GM23338 (cell line): ENCODE results near the gene VEPH1. TPM values are rescaled to one million over a fixed set of nuclear protein-coding genes. Genes with fewer than 3 reads are reported as not detected.

ENCODE experiments used
- ATAC-seq: fragments of 200-7000 bp; cut with Tn5 transposase; 3 replicates; pipeline ENCODE4 v1.9.1; 2020
- DNase-seq: peaks from one replicate; pipeline ENCODE4 v3.0.0-alpha.2; 2015; ENCODE audit warnings: low spot score
- H2AFZ ChIP-seq: fragments of 200-600 bp; sonication (generic); 2 replicates; pipeline ENCODE4 v1.8.0; 2016; ENCODE audit warnings: antibody characterized with exemption, mild to moderate bottlenecking, moderate library complexity
- H3F3A ChIP-seq: fragments of 200-600 bp; sonication (generic); replicated peaks from 2 replicates; pipeline ENCODE4 v1.8.0; 2017; ENCODE audit warnings: antibody characterized with exemption, mixed run types, low read depth
- H3K27ac ChIP-seq: fragments of 200-600 bp; sonication (generic); 2 replicates; pipeline ENCODE4 v1.6.1; 2016; ENCODE audit warnings: low read depth
- H3K27me3 ChIP-seq: fragments of 200-600 bp; sonication (generic); 2 replicates; pipeline ENCODE4 v1.8.0; 2016; ENCODE audit warnings: mild to moderate bottlenecking, mixed run types, moderate library complexity; ENCODE audit not compliant: insufficient read depth
- H3K36me3 ChIP-seq: fragments of 200-600 bp; sonication (generic); 2 replicates; pipeline ENCODE4 v1.8.0; 2016; ENCODE audit warnings: mild to moderate bottlenecking; ENCODE audit not compliant: insufficient read depth
- H3K4me1 ChIP-seq: fragments of 200-600 bp; sonication (generic); 2 replicates; pipeline ENCODE4 v1.8.0; 2016; ENCODE audit warnings: mild to moderate bottlenecking, moderate library complexity; ENCODE audit not compliant: insufficient read depth
- H3K4me2 ChIP-seq: fragments of 200-600 bp; sonication (generic); 2 replicates; pipeline ENCODE4 v1.7.1; 2017; ENCODE audit warnings: mixed run types
- H3K4me3 ChIP-seq: fragments of 200-600 bp; sonication (generic); 2 replicates; pipeline ENCODE4 v1.6.1; 2016; ENCODE audit warnings: mixed run types
- H3K79me2 ChIP-seq: fragments of 200-600 bp; sonication (generic); replicated peaks from 2 replicates; pipeline ENCODE4 v1.8.0; 2017; ENCODE audit warnings: mild to moderate bottlenecking; ENCODE audit not compliant: insufficient read depth
- H3K9me2 ChIP-seq: fragments of 200-600 bp; sonication (generic); 2 replicates; pipeline ENCODE4 v1.8.0; 2017; ENCODE audit not compliant: insufficient read depth
- H4K20me1 ChIP-seq: fragments of 200-600 bp; sonication (generic); replicated peaks from 2 replicates; pipeline ENCODE4 v1.8.0; 2017; ENCODE audit warnings: mild to moderate bottlenecking; ENCODE audit not compliant: insufficient read depth
- H3K27ac Mint-ChIP-seq: 2 replicates; pipeline ENCODE4 v1.8.0; 2020; ENCODE audit warnings: inconsistent platforms, mild to moderate bottlenecking, moderate library complexity, mixed read lengths
- H3K27me3 Mint-ChIP-seq: 3 replicates; pipeline ENCODE4 v1.8.0; 2022; ENCODE audit warnings: low read depth, mild to moderate bottlenecking, moderate library complexity, mixed read lengths, inconsistent platforms; ENCODE audit not compliant: insufficient read depth, poor library complexity
- H3K36me3 Mint-ChIP-seq: 3 replicates; pipeline ENCODE4 v1.8.0; 2021; ENCODE audit warnings: low read depth, mild to moderate bottlenecking, inconsistent platforms, moderate library complexity, mixed read lengths
- H3K4me1 Mint-ChIP-seq: 3 replicates; pipeline ENCODE4 v1.8.0; 2020; ENCODE audit warnings: mild to moderate bottlenecking, inconsistent platforms, mixed read lengths
- H3K4me3 Mint-ChIP-seq: 3 replicates; pipeline ENCODE4 v1.8.0; 2021; ENCODE audit warnings: moderate library complexity, mild to moderate bottlenecking, inconsistent platforms, mixed read lengths
- H3K9me3 Mint-ChIP-seq: 3 replicates; pipeline ENCODE4 v1.8.0; 2020; ENCODE audit warnings: moderate library complexity, mild to moderate bottlenecking, inconsistent platforms, mixed read lengths
- CREB1 ChIP-seq: fragments of 250-450 bp; sonication (Bioruptor Pico); IDR thresholded peaks from 2 replicates; pipeline ENCODE4 v1.5.0; 2020; ENCODE audit warnings: low read depth, mild to moderate bottlenecking, moderate library complexity
- EZH2 ChIP-seq: fragments of 200-600 bp; sonication (generic); IDR thresholded peaks from one replicate; pipeline ENCODE4 v1.8.0; 2017; ENCODE audit warnings: antibody characterized with exemption, mild to moderate bottlenecking, low read depth; ENCODE audit not compliant: unreplicated experiment
- EZH2phosphoT487 ChIP-seq: fragments of 200-600 bp; sonication (generic); IDR thresholded peaks from one replicate; pipeline ENCODE4 v1.8.1; 2018; ENCODE audit warnings: antibody characterized with exemption; ENCODE audit not compliant: unreplicated experiment
- JUNB ChIP-seq: IDR thresholded peaks from one replicate; pipeline ENCODE4 v1.6.1; 2016; ENCODE audit warnings: antibody characterized with exemption; ENCODE audit not compliant: unreplicated experiment
- NANOG ChIP-seq: IDR thresholded peaks from 2 replicates; pipeline ENCODE4 v1.6.1; 2016; ENCODE audit warnings: antibody characterized with exemption, borderline replicate concordance
- STAT1 ChIP-seq: IDR thresholded peaks from one replicate; pipeline ENCODE4 v1.6.1; 2016; ENCODE audit warnings: antibody characterized with exemption; ENCODE audit not compliant: unreplicated experiment
- ZNF331 ChIP-seq: fragments of 250-450 bp; sonication (Bioruptor Pico); IDR thresholded peaks from 2 replicates; pipeline ENCODE4 v1.5.0; 2020; ENCODE audit warnings: low read depth, mild to moderate bottlenecking, moderate library complexity
- polyA plus RNA-seq: library from polyadenylated mRNA; unstranded; fragments of >200 nt; fragmentation: Nextera tagmentation; extraction: Ambion mirVana; gene quantifications from 2 replicates; pipeline ENCODE4 v1.2.1, GENCODE V29; 2016
- total RNA-seq: library from RNA; depleted of rRNA; stranded (reverse); fragments of >200 nt; shearing (Covaris generic); gene quantifications from 2 replicates; pipeline ENCODE4 v1.2.3, GENCODE V29; 2014
- TF ChIP-seq, protein P1 (sequence below): fragments of 250-450 bp; sonication (Bioruptor Pico); IDR thresholded peaks from 2 replicates; pipeline ENCODE4 v1.5.0; 2020; ENCODE audit warnings: mild to moderate bottlenecking, moderate library complexity
- TF ChIP-seq, protein P2 (sequence below), 2 experiments: fragments of 200-600 bp in 1 of 2; sonication (generic) in 1 of 2; conservative IDR thresholded peaks; 2 replicates each; pipeline versions ENCODE4 v1.5.1 to v1.6.1; 2016 to 2017; ENCODE audit warnings: antibody characterized with exemption in 2 of 2, low read depth in 2 of 2, mild to moderate bottlenecking in 2 of 2, moderate library complexity in 1 of 2

Gene VEPH1
- total and polyA plus RNA-seq, 2 experiments from 2014 or later = 15.4 to 33.8 TPM

DNA sequence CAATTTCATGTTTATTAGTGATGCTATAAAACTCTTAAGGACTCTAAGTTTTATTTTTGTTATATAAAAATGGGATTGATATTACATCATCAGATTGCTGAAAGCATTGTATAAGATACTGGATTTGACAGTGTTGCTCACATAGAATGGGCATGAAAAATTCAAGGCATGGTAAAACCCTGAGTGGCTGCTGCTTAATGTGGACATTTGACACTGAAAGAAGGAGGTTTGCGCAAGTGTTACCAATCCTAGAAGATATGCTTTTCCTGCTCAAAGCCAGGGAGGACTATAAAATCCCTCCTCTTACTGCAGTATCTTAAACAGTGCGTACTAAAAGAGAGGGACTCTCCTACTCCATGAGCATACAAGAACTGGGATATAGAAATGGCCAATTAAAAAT is 132.3 kb downstream of the VEPH1 start:
- TF ChIP-seq JUNB (no peak), NANOG (no peak)
- H3K27me3 Mint-ChIP-seq = no peaks in the 10 kb centered on the region
- no peaks in the 10 kb centered on the region for H3K27me3 ChIP-seq
- H3K4me1 ChIP-seq = no peaks in the 10 kb centered on the region
- H3K4me1 Mint-ChIP-seq = peaks cover 3% of the 10 kb centered on the region; the same call in 2 of the 3 replicates
- ATAC-seq (no peak), DNase-seq (no peak)
- no peaks in the 10 kb centered on the region for H3K79me2 ChIP-seq
- H3K4me3 ChIP-seq = no peak overlapping the region
- no peaks in the 10 kb centered on the region for H4K20me1 ChIP-seq
- H3F3A ChIP-seq = no peaks in the 10 kb centered on the region
- H3K9me3 Mint-ChIP-seq = no peaks in the 10 kb centered on the region
- H3K4me2 ChIP-seq = no peak overlapping the region
- H3K36me3 ChIP-seq = no peaks in the 10 kb centered on the region
- no peaks in the 10 kb centered on the region; the same call in 1 of the 2 replicates for H3K9me2 ChIP-seq
- H3K36me3 Mint-ChIP-seq = no peaks in the 10 kb centered on the region
- no peak overlapping the region for H2AFZ ChIP-seq
- no peak overlapping the region for H3K27ac ChIP-seq
- no peak overlapping the region for H3K27ac Mint-ChIP-seq
- no peak overlapping the region for H3K4me3 Mint-ChIP-seq

DNA sequence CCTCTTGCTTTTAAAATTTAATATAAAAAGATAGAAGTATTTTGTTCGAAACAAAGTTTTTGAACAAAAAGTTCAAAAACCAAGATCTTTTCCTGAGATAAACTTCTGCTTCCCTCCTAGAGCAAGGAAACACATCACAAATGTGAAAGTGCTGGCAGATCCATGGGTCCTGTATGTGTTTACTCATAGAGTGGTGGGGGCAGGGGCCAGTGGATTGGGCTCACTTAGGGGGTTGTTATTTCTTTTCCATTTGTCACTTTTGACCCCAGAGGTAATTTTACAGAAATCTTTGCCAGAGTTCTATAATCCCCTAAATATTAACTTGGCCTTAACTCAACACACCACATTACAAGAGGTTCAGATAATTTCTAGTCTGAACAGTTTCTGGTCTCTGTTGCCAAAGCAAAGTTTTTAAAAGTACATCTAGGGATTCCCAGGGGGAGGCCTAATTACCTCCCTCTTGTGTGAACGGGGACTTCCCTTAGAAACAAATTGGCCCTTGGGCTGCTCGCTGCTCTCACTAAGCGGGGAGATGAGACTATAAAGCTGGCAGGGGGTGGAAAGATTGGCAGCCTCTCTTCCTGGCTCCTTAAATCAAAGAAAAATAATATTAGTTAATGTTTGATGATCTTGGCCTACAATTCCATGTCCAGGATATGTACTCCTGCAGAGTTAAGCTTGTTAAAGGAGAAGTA is 133.3 kb downstream of the VEPH1 start:
- Histone ChIP-seq H3K4me3 (no peak overlapping the region), H3K36me3 (no peaks in the 10 kb centered on the region), H3K27ac (no peak overlapping the region), H4K20me1 (no peaks in the 10 kb centered on the region), H3K79me2 (no peaks in the 10 kb centered on the region), H3K4me1 (no peaks in the 10 kb centered on the region), H2AFZ (no peak overlapping the region), H3K4me2 (no peak overlapping the region), H3K9me2 (no peaks in the 10 kb centered on the region; the same call in 1 of the 2 replicates), H3K27me3 (no peaks in the 10 kb centered on the region), H3F3A (no peaks in the 10 kb centered on the region)
- Mint-ChIP-seq H3K4me1 (peaks cover 7% of the 10 kb centered on the region; the same call in 2 of the 3 replicates), H3K36me3 (no peaks in the 10 kb centered on the region), H3K4me3 (no peak overlapping the region), H3K27me3 (peaks cover 5% of the 10 kb centered on the region), H3K27ac (no peak overlapping the region), H3K9me3 (no peaks in the 10 kb centered on the region)
- DNase-seq (no peak), ATAC-seq (no peak; the same call in 2 of the 3 replicates)
- no peak for TF ChIP-seq STAT1
- TF ChIP-seq EZH2 = no peak
- TF ChIP-seq NANOG = no peak
- no peak for TF ChIP-seq CREB1 (CRISPR knock-in tag)
- no peak for TF ChIP-seq EZH2phosphoT487
- TF ChIP-seq, protein P1, sequence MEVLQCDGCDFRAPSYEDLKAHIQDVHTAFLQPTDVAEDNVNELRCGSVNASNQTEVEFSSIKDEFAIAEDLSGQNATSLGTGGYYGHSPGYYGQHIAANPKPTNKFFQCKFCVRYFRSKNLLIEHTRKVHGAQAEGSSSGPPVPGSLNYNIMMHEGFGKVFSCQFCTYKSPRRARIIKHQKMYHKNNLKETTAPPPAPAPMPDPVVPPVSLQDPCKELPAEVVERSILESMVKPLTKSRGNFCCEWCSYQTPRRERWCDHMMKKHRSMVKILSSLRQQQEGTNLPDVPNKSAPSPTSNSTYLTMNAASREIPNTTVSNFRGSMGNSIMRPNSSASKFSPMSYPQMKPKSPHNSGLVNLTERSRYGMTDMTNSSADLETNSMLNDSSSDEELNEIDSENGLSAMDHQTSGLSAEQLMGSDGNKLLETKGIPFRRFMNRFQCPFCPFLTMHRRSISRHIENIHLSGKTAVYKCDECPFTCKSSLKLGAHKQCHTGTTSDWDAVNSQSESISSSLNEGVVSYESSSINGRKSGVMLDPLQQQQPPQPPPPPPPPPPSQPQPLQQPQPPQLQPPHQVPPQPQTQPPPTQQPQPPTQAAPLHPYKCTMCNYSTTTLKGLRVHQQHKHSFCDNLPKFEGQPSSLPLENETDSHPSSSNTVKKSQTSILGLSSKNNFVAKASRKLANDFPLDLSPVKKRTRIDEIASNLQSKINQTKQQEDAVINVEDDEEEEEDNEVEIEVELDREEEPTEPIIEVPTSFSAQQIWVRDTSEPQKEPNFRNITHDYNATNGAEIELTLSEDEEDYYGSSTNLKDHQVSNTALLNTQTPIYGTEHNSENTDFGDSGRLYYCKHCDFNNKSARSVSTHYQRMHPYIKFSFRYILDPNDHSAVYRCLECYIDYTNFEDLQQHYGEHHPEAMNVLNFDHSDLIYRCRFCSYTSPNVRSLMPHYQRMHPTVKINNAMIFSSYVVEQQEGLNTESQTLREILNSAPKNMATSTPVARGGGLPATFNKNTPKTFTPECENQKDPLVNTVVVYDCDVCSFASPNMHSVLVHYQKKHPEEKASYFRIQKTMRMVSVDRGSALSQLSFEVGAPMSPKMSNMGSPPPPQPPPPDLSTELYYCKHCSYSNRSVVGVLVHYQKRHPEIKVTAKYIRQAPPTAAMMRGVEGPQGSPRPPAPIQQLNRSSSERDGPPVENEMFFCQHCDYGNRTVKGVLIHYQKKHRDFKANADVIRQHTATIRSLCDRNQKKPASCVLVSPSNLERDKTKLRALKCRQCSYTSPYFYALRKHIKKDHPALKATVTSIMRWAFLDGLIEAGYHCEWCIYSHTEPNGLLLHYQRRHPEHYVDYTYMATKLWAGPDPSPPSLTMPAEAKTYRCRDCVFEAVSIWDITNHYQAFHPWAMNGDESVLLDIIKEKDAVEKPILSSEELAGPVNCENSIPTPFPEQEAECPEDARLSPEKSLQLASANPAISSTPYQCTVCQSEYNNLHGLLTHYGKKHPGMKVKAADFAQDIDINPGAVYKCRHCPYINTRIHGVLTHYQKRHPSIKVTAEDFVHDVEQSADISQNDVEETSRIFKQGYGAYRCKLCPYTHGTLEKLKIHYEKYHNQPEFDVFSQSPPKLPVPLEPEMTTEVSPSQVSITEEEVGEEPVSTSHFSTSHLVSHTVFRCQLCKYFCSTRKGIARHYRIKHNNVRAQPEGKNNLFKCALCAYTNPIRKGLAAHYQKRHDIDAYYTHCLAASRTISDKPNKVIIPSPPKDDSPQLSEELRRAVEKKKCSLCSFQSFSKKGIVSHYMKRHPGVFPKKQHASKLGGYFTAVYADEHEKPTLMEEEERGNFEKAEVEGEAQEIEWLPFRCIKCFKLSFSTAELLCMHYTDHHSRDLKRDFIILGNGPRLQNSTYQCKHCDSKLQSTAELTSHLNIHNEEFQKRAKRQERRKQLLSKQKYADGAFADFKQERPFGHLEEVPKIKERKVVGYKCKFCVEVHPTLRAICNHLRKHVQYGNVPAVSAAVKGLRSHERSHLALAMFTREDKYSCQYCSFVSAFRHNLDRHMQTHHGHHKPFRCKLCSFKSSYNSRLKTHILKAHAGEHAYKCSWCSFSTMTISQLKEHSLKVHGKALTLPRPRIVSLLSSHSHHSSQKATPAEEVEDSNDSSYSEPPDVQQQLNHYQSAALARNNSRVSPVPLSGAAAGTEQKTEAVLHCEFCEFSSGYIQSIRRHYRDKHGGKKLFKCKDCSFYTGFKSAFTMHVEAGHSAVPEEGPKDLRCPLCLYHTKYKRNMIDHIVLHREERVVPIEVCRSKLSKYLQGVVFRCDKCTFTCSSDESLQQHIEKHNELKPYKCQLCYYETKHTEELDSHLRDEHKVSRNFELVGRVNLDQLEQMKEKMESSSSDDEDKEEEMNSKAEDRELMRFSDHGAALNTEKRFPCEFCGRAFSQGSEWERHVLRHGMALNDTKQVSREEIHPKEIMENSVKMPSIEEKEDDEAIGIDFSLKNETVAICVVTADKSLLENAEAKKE (CRISPR knock-in tag) = no peak
- TF ChIP-seq, protein P2, sequence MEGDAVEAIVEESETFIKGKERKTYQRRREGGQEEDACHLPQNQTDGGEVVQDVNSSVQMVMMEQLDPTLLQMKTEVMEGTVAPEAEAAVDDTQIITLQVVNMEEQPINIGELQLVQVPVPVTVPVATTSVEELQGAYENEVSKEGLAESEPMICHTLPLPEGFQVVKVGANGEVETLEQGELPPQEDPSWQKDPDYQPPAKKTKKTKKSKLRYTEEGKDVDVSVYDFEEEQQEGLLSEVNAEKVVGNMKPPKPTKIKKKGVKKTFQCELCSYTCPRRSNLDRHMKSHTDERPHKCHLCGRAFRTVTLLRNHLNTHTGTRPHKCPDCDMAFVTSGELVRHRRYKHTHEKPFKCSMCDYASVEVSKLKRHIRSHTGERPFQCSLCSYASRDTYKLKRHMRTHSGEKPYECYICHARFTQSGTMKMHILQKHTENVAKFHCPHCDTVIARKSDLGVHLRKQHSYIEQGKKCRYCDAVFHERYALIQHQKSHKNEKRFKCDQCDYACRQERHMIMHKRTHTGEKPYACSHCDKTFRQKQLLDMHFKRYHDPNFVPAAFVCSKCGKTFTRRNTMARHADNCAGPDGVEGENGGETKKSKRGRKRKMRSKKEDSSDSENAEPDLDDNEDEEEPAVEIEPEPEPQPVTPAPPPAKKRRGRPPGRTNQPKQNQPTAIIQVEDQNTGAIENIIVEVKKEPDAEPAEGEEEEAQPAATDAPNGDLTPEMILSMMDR (conservative IDR thresholded peaks at IDR 0.05; ENCODE audit: low read depth in 2 of 2) = no peak
- no peak for TF ChIP-seq ZNF331 (CRISPR knock-in tag)
- TF ChIP-seq JUNB = no peak
